HCT116 (cell line): ENCODE data around the gene TBCD.

ENCODE experiments used
- CTCF ChIP-seq, 3 experiments: fragments of 200-600 bp in 1 of 3; sonication (generic) in 1 of 3; IDR thresholded peaks in 2 of 3; conservative IDR thresholded peaks in 1 of 3; 2 replicates each; pipeline ENCODE4 v1.5.1; 2012 to 2017; ENCODE audit warnings: low read depth in 2 of 3, low read length in 2 of 3, antibody characterized with exemption in 1 of 3, borderline replicate concordance in 1 of 3, control low read depth in 1 of 3, mild to moderate bottlenecking in 1 of 3, mixed read lengths in 1 of 3, mixed run types in 1 of 3, moderate library complexity in 1 of 3; ENCODE audit not compliant: insufficient read depth in 1 of 3
- EGR1 ChIP-seq: IDR thresholded peaks from 2 replicates; pipeline ENCODE4 v1.6.1; 2012; ENCODE audit warnings: low read depth
- EZH2 ChIP-seq: fragments of 200-600 bp; sonication (generic); IDR thresholded peaks from 2 replicates; pipeline ENCODE4 v1.6.1; 2017; ENCODE audit warnings: antibody characterized with exemption, mixed run types
- JUND ChIP-seq: IDR thresholded peaks from 2 replicates; pipeline ENCODE4 v1.6.1; 2012
- MAX ChIP-seq: IDR thresholded peaks from 2 replicates; pipeline ENCODE4 v1.6.1; 2012
- POLR2A ChIP-seq: IDR thresholded peaks from 2 replicates; pipeline ENCODE4 v1.7.0; 2011; ENCODE audit warnings: borderline replicate concordance; ENCODE audit not compliant: insufficient read depth, insufficient read length; ENCODE audit errors: extremely low read depth
- POLR2AphosphoS5 ChIP-seq: IDR thresholded peaks from 2 replicates; pipeline ENCODE4 v1.6.1; 2011; ENCODE audit warnings: mild to moderate bottlenecking, low read depth, low read length, moderate library complexity
- RAD21 ChIP-seq: IDR thresholded peaks from 2 replicates; pipeline ENCODE4 v1.6.1; 2012; ENCODE audit warnings: low read depth, mild to moderate bottlenecking
- REST ChIP-seq: IDR thresholded peaks from 2 replicates; pipeline ENCODE4 v1.6.1; 2012; ENCODE audit warnings: low read depth
- SIN3A ChIP-seq: IDR thresholded peaks from 2 replicates; pipeline ENCODE4 v1.6.1; 2012; ENCODE audit warnings: low read depth
- SP1 ChIP-seq: IDR thresholded peaks from 2 replicates; pipeline ENCODE4 v1.6.1; 2012; ENCODE audit warnings: low read depth
- YY1 ChIP-seq: IDR thresholded peaks from 2 replicates; pipeline ENCODE4 v1.6.1; 2011; ENCODE audit warnings: low read length, low read depth, moderate library complexity, mild to moderate bottlenecking; ENCODE audit not compliant: insufficient replicate concordance; ENCODE audit errors: extremely low read depth
- ZNF274 ChIP-seq: fragments of 200-500 bp; sonication (Bioruptor generic); IDR thresholded peaks from 2 replicates; pipeline ENCODE4 v1.6.1; 2014; ENCODE audit warnings: mild to moderate bottlenecking, low read depth, low read length, inconsistent platforms

DNA sequence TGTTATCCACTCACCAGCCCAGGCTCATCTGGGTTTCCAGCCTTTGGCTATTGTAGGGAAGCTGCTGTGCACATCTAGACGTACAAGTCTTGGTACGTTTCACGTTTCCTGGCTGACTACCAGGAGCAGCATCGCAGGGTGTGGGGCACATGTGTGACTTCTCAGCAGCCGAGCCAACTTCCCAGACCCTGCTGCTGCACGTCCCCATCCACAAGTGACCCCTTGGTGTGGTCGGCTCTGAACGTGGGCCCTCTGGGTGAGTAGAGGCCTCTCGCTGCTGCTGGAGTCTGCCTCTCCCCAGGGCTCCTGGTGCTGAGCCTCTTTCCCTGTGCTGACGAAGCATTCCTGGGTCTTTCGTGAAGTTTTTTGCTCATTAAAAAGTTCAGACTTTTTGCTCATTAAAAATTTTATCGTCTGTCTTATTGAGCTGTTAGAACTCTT lies 158.2 kb downstream of the TBCD start:
- TF ChIP-seq CTCF (IDR thresholded peaks at IDR 0.05 in 2 of 3, conservative IDR thresholded peaks at IDR 0.05 in 1 of 3; ENCODE audit: borderline replicate concordance in 1 of 3, insufficient read depth in 1 of 3, low read depth in 2 of 3, low read length in 2 of 3) (no peak), EGR1 (no peak), SIN3A (no peak), POLR2AphosphoS5 (no peak), POLR2A (no peak), EZH2 (no peak), YY1 (no peak), REST (no peak), ZNF274 (no peak), JUND (no peak), SP1 (no peak), MAX (no peak), RAD21 (no peak)
